GM04504 (cell line): ENCODE data around the gene CCDC121.

Source experiments
- DNase-seq: peaks from one replicate; pipeline ENCODE4 v3.0.0-alpha.2; 2012; ENCODE audit warnings: low read depth

Gene CCDC121

GRCh38 chr2:27628767-27629709, at the start of gene CCDC121, which contains the start of gene GPN1:
TSS of gene CCDC121 (minus strand) at chr2:27629012. CDS start at chr2:27627799, 1,213 bp downstream.
TSS of gene GPN1 (plus strand) at chr2:27629050. CDS start at chr2:27629059, 9 bp downstream.
- peak; percentile 79 for DNase-seq

- no peak for DNase-seq
These were observed 44.1 kb upstream of the CCDC121 start for GRCh38 chr2:27672723-27673486.

GRCh38 chr2:27671235-27671634, 42.4 kb upstream of the CCDC121 start:
- no peak for DNase-seq

GRCh38 chr2:27667446-27667845, 38.6 kb upstream of the CCDC121 start:
- no peak for DNase-seq

DNA sequence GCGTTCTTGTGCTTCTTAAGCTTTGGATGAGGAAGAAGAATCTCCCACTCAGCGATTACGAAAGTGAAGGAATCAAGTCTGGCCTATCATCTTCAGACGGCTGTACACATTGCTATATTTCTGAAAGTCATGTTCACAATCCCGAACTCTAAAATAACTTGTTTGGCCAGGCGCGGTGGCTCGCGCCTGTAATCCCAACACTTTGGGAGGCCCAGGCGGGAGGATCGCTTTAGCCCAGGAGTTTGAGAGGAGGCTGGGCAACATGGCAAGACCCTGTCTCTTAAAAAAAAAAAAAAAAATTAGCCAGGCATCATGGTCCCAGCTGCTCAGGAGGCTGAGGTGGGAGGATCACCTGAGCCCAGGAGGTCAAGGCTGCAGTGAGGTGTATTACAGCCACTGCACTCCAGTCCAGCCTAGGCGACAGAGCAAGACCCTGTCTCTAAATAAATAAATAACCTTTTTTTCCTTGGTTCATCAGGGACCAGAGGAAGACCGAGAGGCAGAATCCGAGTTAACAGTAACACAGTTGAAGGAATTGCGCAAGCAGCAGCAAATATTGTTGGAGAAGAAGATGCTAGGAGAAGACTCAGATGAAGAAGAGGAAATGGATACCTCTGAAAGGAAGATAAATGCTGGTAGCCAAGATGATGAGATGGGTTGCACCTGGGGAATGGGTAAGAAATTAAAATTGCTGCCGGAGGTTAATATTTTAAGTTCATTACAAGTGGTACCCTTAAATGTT, 36.0 kb upstream of the CCDC121 start:
- no peak for DNase-seq

GRCh38 chr2:27664154-27664574, 35.4 kb upstream of the CCDC121 start:
- DNase-seq, result no peak

GRCh38 chr2:27663285-27664153, 34.7 kb upstream of the CCDC121 start, which contains the start of the genes SLC4A1AP and SUPT7L:
TSS of gene SLC4A1AP (plus strand) at chr2:27663889. CDS start at chr2:27663915, 26 bp downstream.
TSS of gene SUPT7L (minus strand) at chr2:27663614. CDS start at chr2:27662192, 1,422 bp downstream.
- peak; percentile 74 for DNase-seq

DNA sequence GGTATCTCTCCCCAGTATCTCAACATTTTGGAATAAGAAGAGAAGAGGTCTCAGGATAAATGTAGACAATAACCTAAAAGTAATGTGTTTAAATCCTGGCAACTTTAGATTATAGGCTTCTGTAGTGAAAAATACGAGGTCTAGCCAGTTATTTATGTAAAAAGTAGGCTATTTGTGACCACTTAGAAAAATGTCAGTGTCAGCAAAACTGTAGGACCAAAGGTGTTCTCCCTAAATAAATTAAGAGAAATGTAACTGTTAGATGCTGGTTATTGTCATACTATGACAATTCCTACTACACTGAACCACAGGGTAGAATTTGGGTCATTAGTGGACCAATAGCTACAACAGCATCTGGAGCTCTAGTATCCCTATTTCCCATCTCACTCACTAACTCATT, 32.6 kb upstream of the CCDC121 start:
- DNase-seq, result no peak

GRCh38 chr2:27655155-27655951, 26.5 kb upstream of the CCDC121 start:
- no peak for DNase-seq

- no peak for DNase-seq
These were observed 24.6 kb upstream of the CCDC121 start for GRCh38 chr2:27653397-27653796.

- no peak for DNase-seq
These were observed 24.0 kb upstream of the CCDC121 start for GRCh38 chr2:27652790-27653189.

- no peak for DNase-seq
These were observed 23.5 kb upstream of the CCDC121 start for GRCh38 chr2:27652341-27652740.

GRCh38 chr2:27651056-27651455, 22.2 kb upstream of the CCDC121 start:
- no peak for DNase-seq

DNA sequence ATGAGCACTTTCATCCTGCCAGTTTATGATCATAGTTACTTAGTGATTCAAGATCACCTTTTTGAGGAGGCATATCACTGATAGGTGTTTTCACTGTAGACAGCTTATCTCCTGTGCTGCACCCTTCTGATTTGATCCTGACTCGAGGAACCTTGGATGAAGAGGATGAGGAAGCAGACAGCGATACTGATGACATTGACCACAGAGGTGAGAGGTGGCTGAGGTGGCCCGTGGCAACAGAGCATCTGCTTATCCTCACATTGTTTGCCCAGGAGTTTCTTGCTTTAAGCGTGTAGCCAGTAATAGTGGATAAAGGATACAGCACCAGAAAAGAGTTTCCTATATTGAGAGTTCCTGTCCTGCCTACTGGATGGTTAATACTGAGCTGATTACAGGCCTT, 18.9 kb upstream of the CCDC121 start:
- no peak for DNase-seq

DNA sequence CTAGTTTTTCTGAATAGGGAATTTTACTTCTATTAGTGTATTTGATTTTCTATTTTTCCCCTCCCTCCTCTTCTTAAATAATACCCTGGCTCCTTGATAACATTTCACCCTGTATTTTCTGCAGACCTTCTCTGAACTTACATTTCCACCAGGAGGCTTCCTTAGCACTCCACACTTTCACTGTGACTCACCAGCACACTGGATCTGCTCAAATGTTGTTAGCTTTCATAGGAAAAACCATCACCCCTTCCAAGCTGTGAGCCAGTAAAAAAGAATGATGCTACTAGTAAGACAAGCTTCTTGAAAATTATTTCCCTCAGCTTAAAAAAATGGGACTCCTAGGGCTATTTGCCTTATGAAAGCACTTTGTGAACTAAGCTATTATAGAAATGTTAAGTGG, 18.5 kb upstream of the CCDC121 start:
- DNase-seq, result no peak

- DNase-seq, result no peak
These were observed 16.4 kb upstream of the CCDC121 start for GRCh38 chr2:27645197-27645596.

- DNase-seq, result no peak
These were observed 12.0 kb upstream of the CCDC121 start for GRCh38 chr2:27640722-27641245.

DNA sequence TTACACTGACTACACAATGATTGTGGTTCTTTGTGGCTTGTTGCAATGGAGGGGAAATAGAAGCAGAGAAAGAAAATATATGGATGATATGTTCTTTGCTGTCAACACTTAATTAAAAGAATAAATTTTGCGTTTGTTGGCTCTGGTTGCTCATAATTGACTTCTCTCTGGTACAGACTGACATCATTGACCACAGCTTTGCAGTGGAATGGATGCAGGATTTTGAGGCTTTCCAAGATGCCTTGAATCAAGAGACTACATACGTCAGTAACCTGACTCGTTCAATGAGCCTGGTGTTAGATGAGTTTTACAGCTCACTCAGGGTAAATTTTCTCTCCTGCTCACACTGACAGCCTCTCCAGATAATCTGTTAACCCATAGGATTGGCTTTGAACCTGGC, 9.9 kb upstream of the CCDC121 start:
- DNase-seq, result peak; percentile 69

GRCh38 chr2:27638037-27638637, 9.3 kb upstream of the CCDC121 start:
- DNase-seq, result no peak
